ENCODE results near the gene PLEKHG4B.
A peak's percentile ranks its signal among the peaks of the same experiment; 100 is the strongest.
"Not testable (repeated sequence)": the region's sequence is repeated elsewhere in the genome, so short reads cannot be mapped to it uniquely, and the experiment has no call there.

The PLEKHG4B gene

GRCh38 chr5:204966-205670 is 113.2 kb downstream of the PLEKHG4B start:
- no peaks in the 10 kb centered on the region for H3K27me3 ChIP-seq (ENCODE audit: control insufficient read depth in 1 of 2, insufficient read depth in 2 of 2, low read length in 2 of 2)
- no peaks in the 10 kb centered on the region for H3K9me3 ChIP-seq (ENCODE audit: control insufficient read depth in 2 of 2, low read length in 2 of 2)
- no peak overlapping the region for H3K9ac ChIP-seq (ENCODE audit: low read length in 2 of 2)
- H3K4me3 ChIP-seq (ENCODE audit: low read length in 2 of 2), result no peak overlapping the region
- H3K27ac ChIP-seq (ENCODE audit: low read length), result no peak overlapping the region
- peaks cover 24 to 27% of the 10 kb centered on the region in 2 donors for H3K36me3 ChIP-seq (ENCODE audit: control insufficient read depth in 2 of 2, insufficient read depth in 2 of 2, low read length in 2 of 2)
- peaks cover 7% of the 10 kb centered on the region for H3K4me1 ChIP-seq (ENCODE audit: control insufficient read depth, insufficient read depth, low read length)

GRCh38 chr5:206406-206805 is 114.4 kb downstream of the PLEKHG4B start:
- H3K27ac ChIP-seq (ENCODE audit: low read length), result no peak overlapping the region
- no peak overlapping the region for H3K4me3 ChIP-seq (ENCODE audit: low read length in 2 of 2)

GRCh38 chr5:206927-207536 is 115.1 kb downstream of the PLEKHG4B start:
- H3K27ac ChIP-seq (ENCODE audit: low read length), result no peak overlapping the region
- H3K9ac ChIP-seq (ENCODE audit: low read length in 2 of 2), result no peak overlapping the region
- peaks cover 24 to 27% of the 10 kb centered on the region in 2 donors for H3K36me3 ChIP-seq (ENCODE audit: control insufficient read depth in 2 of 2, insufficient read depth in 2 of 2, low read length in 2 of 2)
- H3K27me3 ChIP-seq (ENCODE audit: control insufficient read depth in 1 of 2, insufficient read depth in 2 of 2, low read length in 2 of 2), result no peaks in the 10 kb centered on the region
- no peaks in the 10 kb centered on the region for H3K9me3 ChIP-seq (ENCODE audit: control insufficient read depth in 2 of 2, low read length in 2 of 2)
- H3K4me3 ChIP-seq (ENCODE audit: low read length in 2 of 2), result no peak overlapping the region
- H3K4me1 ChIP-seq (ENCODE audit: control insufficient read depth, insufficient read depth, low read length), result peaks cover 7% of the 10 kb centered on the region

More at GRCh38 chr5:206406-206805, 114.4 kb downstream of the PLEKHG4B start:
- H3K4me1 ChIP-seq (ENCODE audit: control insufficient read depth, insufficient read depth, low read length), result peaks cover 7% of the 10 kb centered on the region
- no peaks in the 10 kb centered on the region for H3K9me3 ChIP-seq (ENCODE audit: control insufficient read depth in 2 of 2, low read length in 2 of 2)
- no peaks in the 10 kb centered on the region for H3K27me3 ChIP-seq (ENCODE audit: control insufficient read depth in 1 of 2, insufficient read depth in 2 of 2, low read length in 2 of 2)
- no peak overlapping the region for H3K9ac ChIP-seq (ENCODE audit: low read length in 2 of 2)
- peaks cover 24 to 27% of the 10 kb centered on the region in 2 donors for H3K36me3 ChIP-seq (ENCODE audit: control insufficient read depth in 2 of 2, insufficient read depth in 2 of 2, low read length in 2 of 2)

GRCh38 chr5:207599-207998 is 115.6 kb downstream of the PLEKHG4B start:
- Histone ChIP-seq H3K9me3 (ENCODE audit: control insufficient read depth in 2 of 2, low read length in 2 of 2) (no peaks in the 10 kb centered on the region), H3K36me3 (ENCODE audit: control insufficient read depth in 2 of 2, insufficient read depth in 2 of 2, low read length in 2 of 2) (peaks cover 22 to 27% of the 10 kb centered on the region in 2 donors), H3K27me3 (ENCODE audit: control insufficient read depth in 1 of 2, insufficient read depth in 2 of 2, low read length in 2 of 2) (no peaks in the 10 kb centered on the region), H3K9ac (ENCODE audit: low read length in 2 of 2) (no peak overlapping the region), H3K4me3 (ENCODE audit: low read length in 2 of 2) (no peak overlapping the region), H3K4me1 (ENCODE audit: control insufficient read depth, insufficient read depth, low read length) (peaks cover 7% of the 10 kb centered on the region), H3K27ac (ENCODE audit: low read length) (no peak overlapping the region)

GRCh38 chr5:208449-209114 is 116.6 kb downstream of the PLEKHG4B start:
- no peaks in the 10 kb centered on the region for H3K27me3 ChIP-seq (ENCODE audit: control insufficient read depth in 1 of 2, insufficient read depth in 2 of 2, low read length in 2 of 2)
- peaks cover 7% of the 10 kb centered on the region for H3K4me1 ChIP-seq (ENCODE audit: control insufficient read depth, insufficient read depth, low read length)
- peaks cover 17 to 24% of the 10 kb centered on the region in 2 donors for H3K36me3 ChIP-seq (ENCODE audit: control insufficient read depth in 2 of 2, insufficient read depth in 2 of 2, low read length in 2 of 2)
- H3K4me3 ChIP-seq (ENCODE audit: low read length in 2 of 2), result no peak overlapping the region
- H3K27ac ChIP-seq (ENCODE audit: low read length), result no peak overlapping the region
- H3K9me3 ChIP-seq (ENCODE audit: control insufficient read depth in 2 of 2, low read length in 2 of 2), result no peaks in the 10 kb centered on the region
- H3K9ac ChIP-seq (ENCODE audit: low read length in 2 of 2), result no peak overlapping the region

- H3K9me3 ChIP-seq (ENCODE audit: control insufficient read depth in 2 of 2, low read length in 2 of 2), result no peaks in the 10 kb centered on the region
- H3K27me3 ChIP-seq (ENCODE audit: control insufficient read depth in 1 of 2, insufficient read depth in 2 of 2, low read length in 2 of 2), result no peaks in the 10 kb centered on the region
- peaks cover 0 to 3% of the 10 kb centered on the region in 2 donors for H3K36me3 ChIP-seq (ENCODE audit: control insufficient read depth in 2 of 2, insufficient read depth in 2 of 2, low read length in 2 of 2)
- H3K4me1 ChIP-seq (ENCODE audit: control insufficient read depth, insufficient read depth, low read length), result peaks cover 1% of the 10 kb centered on the region
- H3K4me3 ChIP-seq (ENCODE audit: low read length in 2 of 2), result no peak overlapping the region
- no peak overlapping the region for H3K27ac ChIP-seq (ENCODE audit: low read length)
- H3K9ac ChIP-seq (ENCODE audit: low read length in 2 of 2), result no peak overlapping the region
Measured at GRCh38 chr5:213803-214395, 121.9 kb downstream of the PLEKHG4B start.

GRCh38 chr5:215256-215655 is 123.3 kb downstream of the PLEKHG4B start:
- H3K4me3 ChIP-seq (ENCODE audit: low read length in 2 of 2); H3K9me3 ChIP-seq (ENCODE audit: control insufficient read depth in 2 of 2, low read length in 2 of 2); H3K9ac ChIP-seq (ENCODE audit: low read length in 2 of 2); H3K36me3 ChIP-seq (ENCODE audit: control insufficient read depth in 2 of 2, insufficient read depth in 2 of 2, low read length in 2 of 2); H3K27ac ChIP-seq (ENCODE audit: low read length); H3K4me1 ChIP-seq (ENCODE audit: control insufficient read depth, insufficient read depth, low read length); H3K27me3 ChIP-seq (ENCODE audit: control insufficient read depth in 1 of 2, insufficient read depth in 2 of 2, low read length in 2 of 2): not testable (repeated sequence)

GRCh38 chr5:216076-216475 is 124.1 kb downstream of the PLEKHG4B start:
- not testable (repeated sequence) for H3K9me3 ChIP-seq (ENCODE audit: control insufficient read depth in 2 of 2, low read length in 2 of 2); H3K36me3 ChIP-seq (ENCODE audit: control insufficient read depth in 2 of 2, insufficient read depth in 2 of 2, low read length in 2 of 2); H3K27ac ChIP-seq (ENCODE audit: low read length); H3K4me3 ChIP-seq (ENCODE audit: low read length in 2 of 2); H3K9ac ChIP-seq (ENCODE audit: low read length in 2 of 2); H3K27me3 ChIP-seq (ENCODE audit: control insufficient read depth in 1 of 2, insufficient read depth in 2 of 2, low read length in 2 of 2)
- H3K4me1 ChIP-seq (ENCODE audit: control insufficient read depth, insufficient read depth, low read length), result peaks cover 12% of the 10 kb centered on the region

- H3K36me3 ChIP-seq (ENCODE audit: control insufficient read depth in 2 of 2, insufficient read depth in 2 of 2, low read length in 2 of 2); H3K9me3 ChIP-seq (ENCODE audit: control insufficient read depth in 2 of 2, low read length in 2 of 2); H3K27me3 ChIP-seq (ENCODE audit: control insufficient read depth in 1 of 2, insufficient read depth in 2 of 2, low read length in 2 of 2): not testable (repeated sequence)
- peak within 1 kb of the TSS; percentile 82 to 87 for H3K9ac ChIP-seq (ENCODE audit: low read length in 2 of 2)
- peaks cover 14% of the 10 kb centered on the region for H3K4me1 ChIP-seq (ENCODE audit: control insufficient read depth, insufficient read depth, low read length)
- H3K27ac ChIP-seq (ENCODE audit: low read length), result peak within 1 kb of the TSS; percentile 69
- peak within 1 kb of the TSS; percentile 86 to 89 for H3K4me3 ChIP-seq (ENCODE audit: low read length in 2 of 2)
Measured at GRCh38 chr5:217494-218456, 125.8 kb downstream of the PLEKHG4B start, which contains the start of the genes CCDC127 and SDHA. TSS of gene CCDC127 (minus strand) at chr5:218153. CDS start at chr5:216849, 1,304 bp downstream. TSS of gene SDHA (plus strand) at chr5:218320. CDS start at chr5:218356, 36 bp downstream.
